ENCODE results near the gene SIAE. TPM values are rescaled to one million over a fixed set of nuclear protein-coding genes. Genes with fewer than 3 reads are reported as not detected.

Gene SIAE
- total RNA-seq, 3 donors from 2014 or later (not counting 1 experiment from before 2014, with no cell fraction given): 2.5 to 5.4 (median 2.5) TPM

DNA sequence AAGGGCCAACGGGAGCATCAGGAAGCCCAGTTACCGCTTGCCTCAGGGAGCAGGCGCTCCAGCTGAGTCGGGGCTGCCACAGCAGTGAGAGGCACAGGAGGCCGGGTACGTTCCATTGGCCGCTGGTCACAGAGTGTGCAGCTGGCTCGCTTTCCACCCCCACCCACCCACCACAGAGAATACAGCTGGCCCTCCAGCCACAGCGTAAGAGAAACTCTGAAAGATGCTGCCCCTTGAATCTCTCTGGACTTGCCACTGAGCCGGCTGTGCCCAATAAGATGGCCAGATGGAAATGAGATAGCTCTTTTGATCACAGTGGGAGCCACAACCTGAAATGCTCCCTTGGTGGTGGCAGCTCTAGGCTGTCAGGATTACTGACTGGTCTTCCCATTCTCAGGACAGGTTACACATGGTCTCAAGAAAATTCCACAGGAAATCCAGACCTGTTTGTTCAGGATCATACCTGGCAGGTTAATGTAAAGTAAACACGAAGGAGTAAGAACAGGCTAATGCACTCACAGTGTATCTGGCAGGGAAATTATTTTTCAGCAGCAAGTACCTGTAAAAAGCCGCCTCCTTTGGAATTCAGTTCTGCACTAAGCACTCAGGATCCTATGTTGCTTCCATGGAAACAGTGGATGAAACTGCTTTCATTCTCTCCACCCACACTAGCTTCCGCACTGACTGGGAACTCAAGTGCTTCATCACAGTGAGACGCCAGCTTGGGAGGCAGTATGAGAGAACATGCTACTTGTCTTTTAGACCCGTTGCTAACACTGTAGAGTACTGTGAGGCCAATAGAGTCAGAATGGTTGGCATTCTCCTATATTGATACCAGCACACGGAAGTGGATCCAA, 16.5 kb downstream of the SIAE start:
- intact Hi-C loops (cut with micrococcal nuclease): no loop called here
- Mint-ChIP-seq H3K4me1 (no peaks in the 10 kb centered on the region), H3K27me3 (ENCODE audit: low read depth in 2 of 2) (peaks cover 0 to 7% of the 10 kb centered on the region in 2 donors), H3K9me3 (no peaks in the 10 kb centered on the region), H3K4me3 (no peak overlapping the region), H3K36me3 (no peaks in the 10 kb centered on the region), H3K27ac (no peak overlapping the region)
- Histone ChIP-seq H3K4me1 (ENCODE audit: control insufficient read depth, insufficient read depth, low read length) (no peaks in the 10 kb centered on the region), H3K27ac (ENCODE audit: low read length) (no peak overlapping the region), H3K4me3 (ENCODE audit: low read length) (no peak overlapping the region), H3K27me3 (ENCODE audit: control insufficient read depth, insufficient read depth, low read length) (no peaks in the 10 kb centered on the region), H3K9me3 (ENCODE audit: control insufficient read depth, insufficient read depth, low read length) (no peaks in the 10 kb centered on the region), H3K36me3 (ENCODE audit: control insufficient read depth, insufficient read depth, low read length) (no peaks in the 10 kb centered on the region)
- 91% methylated on average over 16 of the region's 16 CpGs for WGBS (ENCODE audit: insufficient coverage)
- TF ChIP-seq, protein P1, sequence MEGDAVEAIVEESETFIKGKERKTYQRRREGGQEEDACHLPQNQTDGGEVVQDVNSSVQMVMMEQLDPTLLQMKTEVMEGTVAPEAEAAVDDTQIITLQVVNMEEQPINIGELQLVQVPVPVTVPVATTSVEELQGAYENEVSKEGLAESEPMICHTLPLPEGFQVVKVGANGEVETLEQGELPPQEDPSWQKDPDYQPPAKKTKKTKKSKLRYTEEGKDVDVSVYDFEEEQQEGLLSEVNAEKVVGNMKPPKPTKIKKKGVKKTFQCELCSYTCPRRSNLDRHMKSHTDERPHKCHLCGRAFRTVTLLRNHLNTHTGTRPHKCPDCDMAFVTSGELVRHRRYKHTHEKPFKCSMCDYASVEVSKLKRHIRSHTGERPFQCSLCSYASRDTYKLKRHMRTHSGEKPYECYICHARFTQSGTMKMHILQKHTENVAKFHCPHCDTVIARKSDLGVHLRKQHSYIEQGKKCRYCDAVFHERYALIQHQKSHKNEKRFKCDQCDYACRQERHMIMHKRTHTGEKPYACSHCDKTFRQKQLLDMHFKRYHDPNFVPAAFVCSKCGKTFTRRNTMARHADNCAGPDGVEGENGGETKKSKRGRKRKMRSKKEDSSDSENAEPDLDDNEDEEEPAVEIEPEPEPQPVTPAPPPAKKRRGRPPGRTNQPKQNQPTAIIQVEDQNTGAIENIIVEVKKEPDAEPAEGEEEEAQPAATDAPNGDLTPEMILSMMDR (IDR thresholded peaks at IDR 0.05): no peak
- no peak for DNase-seq
- no peak for ATAC-seq

DNA sequence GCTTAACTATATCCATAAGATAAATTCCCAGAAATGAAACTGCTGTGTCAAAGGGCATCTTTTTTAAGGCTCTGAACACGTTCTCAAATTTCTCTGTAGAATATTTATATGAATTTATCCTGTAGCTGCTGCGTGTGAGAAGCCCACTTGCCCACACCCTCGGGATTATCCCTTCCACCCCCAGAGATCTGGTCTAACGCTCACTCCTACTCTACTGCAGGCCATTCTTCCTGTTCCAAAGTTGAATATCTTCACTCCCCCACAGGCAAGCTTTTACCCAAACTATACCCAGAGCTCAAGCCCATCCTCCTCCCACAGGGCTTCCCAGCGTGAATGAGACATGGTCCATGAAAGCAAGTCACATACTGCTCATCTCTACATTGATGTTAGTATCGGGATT, 24.9 kb downstream of the SIAE start:
- no peak overlapping the region for H3K27ac Mint-ChIP-seq
- H3K27me3 Mint-ChIP-seq (ENCODE audit: low read depth in 2 of 2): no peaks in the 10 kb centered on the region
- Histone ChIP-seq H3K4me3 (ENCODE audit: low read length) (no peak overlapping the region), H3K4me1 (ENCODE audit: control insufficient read depth, insufficient read depth, low read length) (no peaks in the 10 kb centered on the region), H3K9me3 (ENCODE audit: control insufficient read depth, insufficient read depth, low read length) (no peaks in the 10 kb centered on the region), H3K27me3 (ENCODE audit: control insufficient read depth, insufficient read depth, low read length) (no peaks in the 10 kb centered on the region), H3K36me3 (ENCODE audit: control insufficient read depth, insufficient read depth, low read length) (no peaks in the 10 kb centered on the region), H3K27ac (ENCODE audit: low read length) (no peak overlapping the region)
- intact Hi-C loops (cut with micrococcal nuclease): no loop called here
- no peak overlapping the region for H3K4me3 Mint-ChIP-seq
- ATAC-seq (no peak), DNase-seq (no peak)
- peaks cover 6% of the 10 kb centered on the region in 2 donors for H3K4me1 Mint-ChIP-seq
- no peaks in the 10 kb centered on the region for H3K9me3 Mint-ChIP-seq
- H3K36me3 Mint-ChIP-seq: no peaks in the 10 kb centered on the region
- TF ChIP-seq, protein P1 (IDR thresholded peaks at IDR 0.05): no peak
- 100% methylated on average over 5 of the region's 6 CpGs for WGBS (ENCODE audit: insufficient coverage)

DNA sequence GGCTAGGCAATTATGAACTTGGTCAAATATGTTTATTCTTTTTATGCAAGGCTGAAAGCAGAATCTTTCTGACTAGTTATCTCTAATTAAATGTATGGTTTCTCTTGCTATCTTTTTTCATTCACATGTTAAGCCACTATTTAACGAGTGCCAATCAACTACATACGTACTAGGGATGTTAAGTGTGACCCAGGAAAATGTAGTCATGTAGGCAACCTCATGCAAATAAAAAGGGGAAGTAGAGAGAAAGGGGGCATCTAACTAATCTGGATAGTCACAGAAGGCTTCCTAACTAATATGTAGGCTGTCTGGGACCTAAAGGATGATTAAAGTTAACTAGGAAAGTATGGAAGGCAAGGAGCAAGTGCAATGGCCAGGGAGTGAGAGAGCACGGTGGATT, 27.4 kb downstream of the SIAE start:
- Mint-ChIP-seq H3K27ac (no peak overlapping the region), H3K27me3 (ENCODE audit: low read depth in 2 of 2) (no peaks in the 10 kb centered on the region), H3K4me3 (no peak overlapping the region), H3K4me1 (peaks cover 6% of the 10 kb centered on the region in 2 donors), H3K9me3 (no peaks in the 10 kb centered on the region), H3K36me3 (no peaks in the 10 kb centered on the region)
- Histone ChIP-seq H3K27ac (ENCODE audit: low read length) (no peak overlapping the region), H3K4me3 (ENCODE audit: low read length) (no peak overlapping the region), H3K9me3 (ENCODE audit: control insufficient read depth, insufficient read depth, low read length) (no peaks in the 10 kb centered on the region), H3K4me1 (ENCODE audit: control insufficient read depth, insufficient read depth, low read length) (no peaks in the 10 kb centered on the region), H3K36me3 (ENCODE audit: control insufficient read depth, insufficient read depth, low read length) (no peaks in the 10 kb centered on the region), H3K27me3 (ENCODE audit: control insufficient read depth, insufficient read depth, low read length) (no peaks in the 10 kb centered on the region)
- 97% methylated on average over 3 of the region's 3 CpGs for WGBS (ENCODE audit: insufficient coverage)
- ATAC-seq (no peak), DNase-seq (no peak)
- TF ChIP-seq, protein P1 (IDR thresholded peaks at IDR 0.05): no peak
- intact Hi-C loops (cut with micrococcal nuclease): no loop called here

All from natural killer cell (primary cell).